ENCODE data around the gene SPAG16.

SPAG16 gene

GRCh38 chr2:214100488-214100887, 816.2 kb downstream of the SPAG16 start:
- DNase-seq = no peak

- DNase-seq = no peak
Observed at GRCh38 chr2:214103276-214104001, 819.2 kb downstream of the SPAG16 start.

- DNase-seq = no peak
Observed at GRCh38 chr2:214104219-214104618, 820.0 kb downstream of the SPAG16 start.

DNA sequence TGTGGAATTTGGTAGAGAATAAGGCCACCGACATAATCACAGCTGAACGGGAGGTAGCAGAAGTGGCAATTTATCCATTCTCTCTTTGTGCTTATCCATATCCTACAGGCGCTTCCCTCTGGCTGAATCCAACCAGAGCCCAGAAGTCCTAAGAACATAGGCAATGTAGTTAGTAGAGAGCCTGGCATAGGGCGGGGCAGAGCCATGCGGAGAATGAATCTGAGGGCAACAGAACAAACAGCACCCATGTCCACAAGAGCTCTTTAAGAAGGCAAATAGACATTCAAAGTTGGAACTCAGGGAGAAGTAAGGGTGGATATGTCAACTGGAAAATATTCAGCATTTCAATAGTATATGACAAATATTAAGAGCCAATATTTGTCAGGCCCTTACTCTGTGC, 820.7 kb downstream of the SPAG16 start:
- no peak for DNase-seq

DNA sequence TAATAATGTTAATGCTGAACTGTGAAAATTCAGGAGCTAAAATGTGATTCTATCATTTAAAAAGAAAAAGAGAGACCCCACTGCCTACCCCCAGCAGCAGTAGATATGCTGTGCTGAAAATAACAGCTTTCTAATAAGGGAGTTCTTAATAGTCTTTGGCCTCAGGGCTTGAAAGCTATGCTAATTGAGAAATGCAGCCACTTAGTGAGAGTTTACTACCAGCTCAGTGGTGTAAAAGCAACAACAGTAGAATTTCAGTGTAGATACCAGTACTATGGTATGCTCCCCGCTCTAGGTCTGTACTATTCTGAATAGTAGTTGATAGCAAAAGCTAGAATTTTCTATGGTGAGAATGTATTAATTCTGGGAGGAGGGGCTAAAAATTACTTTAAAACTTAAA, 823.5 kb downstream of the SPAG16 start:
- no peak for DNase-seq

- DNase-seq = no peak
Observed at GRCh38 chr2:214108598-214108997, 824.3 kb downstream of the SPAG16 start.

- DNase-seq = no peak
Observed at GRCh38 chr2:214117054-214117453, 832.8 kb downstream of the SPAG16 start.

GRCh38 chr2:214126135-214126534, 841.9 kb downstream of the SPAG16 start:
- DNase-seq = no peak

- DNase-seq = no peak
Observed at GRCh38 chr2:214127170-214127569, 842.9 kb downstream of the SPAG16 start.

GRCh38 chr2:214127571-214127970, 843.3 kb downstream of the SPAG16 start:
- no peak for DNase-seq

DNA sequence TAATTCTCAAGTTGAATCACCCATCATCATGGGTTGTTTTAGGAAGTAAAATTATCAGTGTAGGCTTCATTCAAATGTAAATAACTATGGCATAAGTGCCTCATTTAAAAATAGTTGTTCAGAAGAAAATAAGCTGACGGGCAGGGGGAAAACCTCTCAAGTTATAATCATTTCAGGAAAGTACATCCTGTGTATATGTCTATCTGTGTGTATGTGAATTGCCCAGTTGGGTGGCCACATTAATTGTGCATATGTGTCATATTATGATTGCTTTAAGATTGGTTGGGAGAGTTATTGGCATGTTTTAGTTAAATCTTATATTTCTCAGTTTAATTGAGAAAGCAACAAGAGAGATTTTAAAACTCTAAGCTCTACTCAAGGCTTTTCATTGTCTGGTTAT, 843.8 kb downstream of the SPAG16 start:
- DNase-seq = no peak

GRCh38 chr2:214130114-214130513, 845.9 kb downstream of the SPAG16 start:
- DNase-seq = no peak

DNA sequence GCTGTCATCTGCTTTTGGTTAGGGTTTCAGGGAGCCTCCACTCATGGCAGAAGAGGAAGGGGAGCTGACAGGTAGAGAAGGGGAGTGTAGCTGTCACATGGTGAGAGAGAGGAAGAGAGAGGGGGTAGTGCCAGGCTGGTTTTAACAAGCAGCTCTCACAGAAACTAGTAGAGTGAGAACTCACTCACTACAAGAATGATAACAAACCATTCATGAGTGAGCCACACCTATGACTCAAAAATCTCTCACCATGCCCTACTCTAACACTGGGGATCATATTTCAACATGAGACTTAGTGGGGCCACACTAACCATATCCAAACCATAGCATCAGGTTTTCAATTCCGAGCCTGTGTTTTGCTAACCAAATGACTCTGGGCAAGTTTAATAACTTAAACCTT, 851.7 kb downstream of the SPAG16 start:
- no peak for DNase-seq

DNA sequence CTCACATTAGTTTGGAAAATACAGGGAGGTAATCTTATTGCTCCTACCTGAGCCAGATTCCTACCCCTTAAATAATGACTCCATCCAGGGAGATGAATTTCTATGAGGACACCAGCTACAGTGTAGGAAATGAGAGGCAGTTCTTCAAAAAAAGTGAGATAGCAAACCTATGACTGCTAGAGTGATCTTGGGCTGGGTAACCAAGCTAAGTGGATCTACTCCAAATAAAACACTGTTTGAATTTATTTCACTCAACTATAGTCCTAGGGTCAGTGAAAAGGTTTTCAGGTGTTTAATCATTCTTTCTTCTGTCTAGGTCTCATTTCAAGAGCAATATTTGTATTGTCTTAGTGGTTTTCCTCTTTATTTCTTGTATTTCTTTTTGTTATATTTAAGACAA, 854.5 kb downstream of the SPAG16 start:
- DNase-seq = no peak

GRCh38 chr2:214139630-214140284, 855.5 kb downstream of the SPAG16 start:
- DNase-seq = no peak

- DNase-seq = no peak
Observed at GRCh38 chr2:214156971-214157370, 872.7 kb downstream of the SPAG16 start.

GRCh38 chr2:214158851-214159250, 874.6 kb downstream of the SPAG16 start:
- DNase-seq = no peak

DNA sequence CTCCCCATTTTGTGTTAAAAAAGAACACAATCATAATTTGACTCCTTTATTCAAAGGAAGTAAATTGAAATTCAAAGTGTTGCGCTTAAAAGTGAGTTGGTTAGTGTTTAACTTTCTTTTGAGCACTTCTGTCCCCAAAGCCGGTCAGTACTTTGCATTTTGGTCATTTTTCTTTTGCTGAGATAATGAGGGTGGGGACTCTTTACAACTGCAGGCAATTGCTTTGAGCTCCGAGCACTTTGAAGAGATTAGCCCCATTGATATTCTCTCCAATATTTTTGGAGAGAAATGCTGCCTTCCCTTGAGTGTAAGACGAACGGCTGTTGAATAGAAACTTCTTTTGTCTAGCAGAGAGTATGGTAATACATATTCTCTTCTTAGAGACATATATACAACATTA, 885.0 kb downstream of the SPAG16 start:
- DNase-seq = no peak

DNA sequence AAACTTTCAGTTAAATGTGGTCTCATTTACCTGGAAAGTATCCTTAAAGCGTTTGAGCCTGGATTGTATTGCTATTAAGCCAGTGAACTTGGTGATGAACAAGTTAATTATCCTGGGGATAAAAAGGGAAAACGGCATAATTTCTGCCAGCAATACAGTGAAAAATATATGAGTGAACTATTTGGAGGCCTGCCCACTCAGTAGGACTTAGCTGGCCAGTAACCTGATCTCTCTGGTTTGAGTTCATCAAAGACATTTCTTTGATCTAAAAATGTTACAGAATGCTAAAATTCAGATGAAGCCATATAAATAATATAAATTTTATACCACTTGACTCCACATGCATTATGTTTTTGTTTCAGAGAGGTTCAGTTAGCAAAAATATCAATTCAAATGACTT, 885.5 kb downstream of the SPAG16 start:
- DNase-seq = no peak

- DNase-seq = no peak
Observed at GRCh38 chr2:214174563-214174962, 890.3 kb downstream of the SPAG16 start.

DNA sequence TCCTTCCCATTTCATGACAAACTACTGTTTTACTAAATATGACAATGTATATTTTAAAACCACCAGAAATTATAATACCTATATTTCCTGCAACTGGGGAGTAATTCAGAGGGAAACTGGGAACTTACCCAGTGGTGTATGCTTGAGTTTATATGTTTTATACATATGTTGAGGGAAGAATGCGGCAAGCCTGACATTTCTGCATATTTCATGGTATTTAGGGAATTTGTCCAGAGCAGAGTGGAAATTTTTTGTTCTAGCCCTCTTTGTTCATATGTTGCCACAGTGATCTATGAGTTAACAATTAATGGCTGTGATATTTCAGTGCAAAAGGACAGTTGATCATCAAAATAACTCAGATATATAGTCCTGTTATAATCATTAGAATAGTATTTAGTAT, 895.8 kb downstream of the SPAG16 start:
- no peak for DNase-seq

- DNase-seq = no peak
Observed at GRCh38 chr2:214180686-214181085, 896.4 kb downstream of the SPAG16 start.

DNA sequence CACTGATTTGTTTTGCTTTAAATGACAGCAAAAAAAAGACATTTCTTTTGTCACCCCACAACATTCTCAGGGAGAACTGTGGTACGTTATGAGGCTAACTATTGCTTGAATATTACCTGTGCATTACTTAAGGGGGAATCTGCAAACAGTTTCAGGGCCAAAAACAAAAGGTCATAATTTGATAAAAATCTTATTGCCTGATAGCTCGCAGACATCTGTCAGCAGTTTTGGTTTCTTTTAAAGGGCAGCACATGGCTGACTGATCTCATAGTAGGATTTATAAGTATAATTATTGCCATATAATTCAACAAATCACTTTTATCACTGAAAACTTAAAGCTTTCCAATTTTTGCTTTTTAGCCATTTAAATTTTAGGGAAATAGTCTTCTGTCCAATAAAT, 900.2 kb downstream of the SPAG16 start:
- DNase-seq = no peak

DNA sequence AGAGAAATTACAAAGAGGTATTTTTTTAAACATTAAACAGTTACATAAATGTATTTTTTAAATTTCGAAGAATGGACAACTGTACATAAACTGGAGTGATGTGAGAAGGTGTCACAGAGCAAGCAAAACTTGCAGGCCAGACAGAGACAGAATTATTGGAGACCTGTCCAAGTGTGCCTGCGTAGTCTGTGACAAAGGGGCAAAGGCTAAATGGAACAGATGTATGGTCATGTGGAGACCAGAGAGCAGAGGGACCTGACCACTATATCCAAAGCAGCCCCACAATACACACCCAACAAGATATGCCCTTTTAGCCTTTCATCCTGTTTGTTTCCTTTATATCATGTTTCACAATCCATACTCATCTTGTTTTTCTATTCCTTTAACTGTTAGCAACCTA, 901.3 kb downstream of the SPAG16 start:
- DNase-seq = no peak

DNA sequence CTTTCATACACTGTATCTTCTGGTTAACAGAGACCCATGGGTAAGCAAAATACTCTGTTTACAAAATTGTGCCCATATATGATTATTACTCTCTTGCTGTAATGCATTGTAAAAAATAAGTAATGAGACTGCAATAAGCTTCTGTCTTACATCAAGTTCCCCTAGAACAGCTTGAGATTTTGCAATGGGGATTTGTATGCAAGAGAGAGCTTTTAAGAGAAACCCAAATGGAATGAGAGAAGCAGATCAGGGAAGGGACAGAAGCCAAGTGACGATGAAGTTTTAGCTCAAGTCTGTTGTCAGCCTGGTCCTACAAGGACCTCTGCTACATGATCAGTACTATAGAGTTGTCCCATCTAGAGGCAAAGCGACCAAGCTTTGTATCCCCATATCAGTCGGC, 908.4 kb downstream of the SPAG16 start:
- DNase-seq = no peak
